Heart left ventricle (tissue), 13 donors: ENCODE measurements around the gene SLC4A2.

Experiments
- CTCF ChIP-seq, 12 donors: fragments of 200-600 bp; sonication (generic) in 4 of 12; IDR thresholded peaks; one replicate each; pipeline versions ENCODE4 v1.5.0 to v1.8.0; 2018 to 2022; ENCODE audit warnings: antibody characterized with exemption in 12 of 12, mild to moderate bottlenecking in 5 of 12
- POLR2A ChIP-seq, 2 donors: fragments of 450-650 bp; IDR thresholded peaks; one replicate each; pipeline ENCODE4 v1.6.1; 2017; ENCODE audit warnings: antibody characterized with exemption in 2 of 2, mild to moderate bottlenecking in 2 of 2, moderate library complexity in 2 of 2
- donor health status: ischemic (EF 13 %, LVEDD 7.1; RV severe dilation, severe dysfunction).
- donor health status: DM: no; HTN: yes; CAD: no.
- donor health status: DM: no; HTN: no; CAD: no.
- donor health status: ischemic (EF 25% LVEDD 6.9; RV normal size, moderate dysfunction).
- donor health status: ischemic (EF 25% LVEDD 5.7; RV mildly dilated, moderate dysfunction).
- donor health status: ischemic (EF 35%, LVEDD 5.7; RV mildly dilated, moderate dysfunction).
- donor health status: nonischemic (EF 11% LVEDD 7.7; RV severe dilation, severe dysfunction).
- donor health status: DM: yes; HTN: yes; CAD: no.
- donor health status: PGD.
- donor health status: ischemic (EF 29% LVEDD 5.4; RV normal size, mild dysfunction).
- donor health status: nonischemic (EF 23%, LVEDD 6.1; RV moderate dilation, normal function).

DNA sequence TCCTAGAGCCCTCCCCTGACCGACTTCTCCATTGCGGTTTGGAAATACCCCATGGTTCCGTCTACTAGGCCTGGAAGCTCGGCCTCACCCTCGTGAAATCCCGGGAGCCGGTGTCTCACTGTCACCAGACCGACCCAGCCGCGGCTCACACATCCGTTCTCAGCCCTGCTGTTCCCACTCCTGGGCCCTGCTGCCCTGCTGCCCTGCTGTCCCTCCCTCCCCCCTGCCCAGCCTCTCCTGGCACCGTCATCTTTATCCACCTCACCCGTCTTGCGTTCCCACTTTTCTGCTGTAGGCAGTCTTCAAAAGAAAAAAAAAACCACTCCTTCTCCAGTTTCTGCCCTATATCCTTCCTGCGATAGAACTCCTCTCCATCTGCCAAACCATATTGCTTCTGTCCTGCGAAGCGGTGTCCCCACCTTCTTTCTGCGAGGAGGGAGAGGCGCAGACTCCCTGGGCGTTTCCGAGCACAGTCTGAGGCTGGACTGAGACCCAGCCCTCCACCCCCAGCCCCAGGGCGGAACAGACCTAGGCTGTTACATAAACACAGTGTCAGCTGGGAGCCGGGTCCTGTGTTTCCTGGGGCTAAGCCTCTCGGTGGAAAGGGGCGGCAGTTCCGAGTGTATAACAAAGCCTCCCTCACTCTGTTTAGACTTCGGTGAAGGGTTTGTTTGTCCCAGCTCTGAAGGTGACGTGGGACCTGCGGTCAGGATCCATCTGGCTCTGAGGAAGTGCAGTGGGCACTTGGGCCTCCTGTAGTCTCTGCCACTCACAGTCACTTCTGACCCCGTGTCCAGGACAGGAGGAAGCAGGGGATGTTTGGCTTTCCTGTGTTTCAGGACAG lies 29.7 kb downstream of the SLC4A2 start:
- TF ChIP-seq CTCF (IDR thresholded peaks at IDR 0.05) (no peak), POLR2A (IDR thresholded peaks at IDR 0.05) (peak in 1 of 2 donors; percentile 27)
